Pancreas (tissue), 10 donors: ENCODE data around the gene SKP1. TPM values are rescaled to one million over a fixed set of nuclear protein-coding genes. Genes with fewer than 3 reads are reported as not detected.

ENCODE experiments used
- ATAC-seq, 4 donors: fragments of 200-7000 bp; cut with Tn5 transposase; one replicate each; pipeline versions ENCODE4 v1.8.0 to v1.9.1; 2020; ENCODE audit warnings: mild to moderate bottlenecking in 4 of 4, moderate library complexity in 4 of 4
- DNase-seq, 6 donors: peaks; one replicate each; pipeline ENCODE4 v3.0.0-alpha.2; 2020
- FAIRE-seq: peaks from 2 replicates; lab custom pipeline; 2012; peaks lifted over from hg19 to GRCh38; lab: Jason Lieb, UNC
- H3K27ac ChIP-seq, 4 donors: fragments of 200-600 bp; sonication (generic); 1 replicate in 3 of 4; 2 replicates in 1 of 4; pipeline versions ENCODE4 v1.5.0 to v1.8.0; 2020
- H3K27me3 ChIP-seq, 4 donors: fragments of 200-600 bp; one replicate each; pipeline ENCODE4 v1.8.0; 2021
- H3K36me3 ChIP-seq, 3 donors: fragments of 200-600 bp; sonication (generic) in 1 of 3; one replicate each; pipeline versions ENCODE4 v1.5.0 to v1.8.0; 2020 to 2021
- H3K4me1 ChIP-seq, 3 donors: fragments of 200-600 bp; one replicate each; pipeline ENCODE4 v1.8.0; 2021
- H3K4me3 ChIP-seq, 4 donors: fragments of 200-600 bp; sonication (generic) in 2 of 4; one replicate each; pipeline versions ENCODE4 v1.5.0 to v1.8.0; 2020 to 2021
- H3K9me3 ChIP-seq, 4 donors: fragments of 200-600 bp; one replicate each; pipeline ENCODE4 v1.8.0; 2021
- CTCF ChIP-seq, 4 donors: fragments of 200-600 bp; sonication (generic) in 3 of 4; IDR thresholded peaks; one replicate each; pipeline versions ENCODE4 v1.5.0 to v1.8.0; 2021; ENCODE audit warnings: antibody characterized with exemption in 4 of 4
- WGBS, 2 donors: extraction: QIAGEN DNeasy Blood & Tissue Kit; methylation state at CpG; one replicate each; pipeline ENCODE4 v1.1.7; 2013; 5-methylcytosine and 5-hydroxymethylcytosine counted together
- intact Hi-C, 3 donors: fragments of 100-400 bp; cut with DNase I; formaldehyde crosslinking; loops; one replicate each; pipeline versions ENCODE4 v1.11.1 to v1.14.2; 2022
- polyA plus RNA-seq, 2 donors: library from polyadenylated mRNA; stranded (reverse); fragments of 200-250 nt; gene quantifications; one replicate each; pipeline ENCODE4 v1.2.3, GENCODE V29; 2013
- total RNA-seq, 6 donors: library from RNA; stranded (reverse); fragmentation: NEBNext Ultra II Directional in 4 of 6; extraction: Animal tissue kit (Norgen Biotek cat#: 25700) in 4 of 6; gene quantifications; one replicate each; pipeline versions ENCODE4 v1.2.1 to v1.2.4, GENCODE V29; 2021 to 2023
- donor health status: healthy with polysubstance abuse.
- donor health status: DM: no; HTN: no; CAD: no; lungs with moderate emphysema.
- donor health status: DM: no; HTN: no; CAD: no.
- donor health status: control.
- donor health status: control.
- donor health status: Bipolar disorder and iron deficiency.
- donor health status: DM: yes; HTN: yes; CAD: no.
- donor health status: DM: no; HTN: no; CAD: no.
- donor health status: DM: no; HTN: no; CAD: no.
- donor health status: DM: yes; HTN: yes; CAD: no.

Gene SKP1
- total and polyA plus RNA-seq, 8 donors, result 67.5 to 252 (median 97.6) TPM

- ATAC-seq (no peak), DNase-seq (peak in 2 of 6 donors; percentile 24 to 32), FAIRE-seq (no peak)
- Histone ChIP-seq H3K27me3 (no peaks in the 10 kb centered on the region), H3K4me1 (peaks cover 0 to 9% (median 7%) of the 10 kb centered on the region in 3 donors), H3K9me3 (no peaks in the 10 kb centered on the region), H3K4me3 (no peak overlapping the region), H3K36me3 (peaks cover 0 to 11% (median 0%) of the 10 kb centered on the region in 3 donors), H3K27ac (no peak overlapping the region)
- TF ChIP-seq CTCF (IDR thresholded peaks at IDR 0.05), result no peak
- intact Hi-C loops, result loop anchor here in 1 of 3 donors (10.0 kb wide), 1 partner anchor 88 kb away; no protein-coding TSS in a partner anchor
- WGBS, 2 donors, result 80 to 88% methylated on average over 16 of the region's 16 CpGs
Observed at GRCh38 chr5:134132372-134133187, 44.2 kb downstream of the SKP1 start.

GRCh38 chr5:134131578-134132350 is 45.0 kb downstream of the SKP1 start:
- H3K4me3 ChIP-seq, result no peak overlapping the region
- no peak overlapping the region for H3K27ac ChIP-seq
- H3K36me3 ChIP-seq, result peaks cover 0 to 11% (median 0%) of the 10 kb centered on the region in 3 donors
- no peaks in the 10 kb centered on the region for H3K9me3 ChIP-seq
- DNase-seq (peak in 2 of 6 donors; percentile 50 to 54), FAIRE-seq (no peak), ATAC-seq (no peak)
- H3K27me3 ChIP-seq, result no peaks in the 10 kb centered on the region
- H3K4me1 ChIP-seq, result peaks cover 0 to 11% (median 7%) of the 10 kb centered on the region in 3 donors
- intact Hi-C loops, result loop anchor here in 1 of 3 donors (10.0 kb wide), 1 partner anchor 87 kb away; no protein-coding TSS in a partner anchor
- WGBS, 2 donors, result 92 to 93% methylated on average over 7 of the region's 7 CpGs
- TF ChIP-seq CTCF (IDR thresholded peaks at IDR 0.05), result no peak

DNA sequence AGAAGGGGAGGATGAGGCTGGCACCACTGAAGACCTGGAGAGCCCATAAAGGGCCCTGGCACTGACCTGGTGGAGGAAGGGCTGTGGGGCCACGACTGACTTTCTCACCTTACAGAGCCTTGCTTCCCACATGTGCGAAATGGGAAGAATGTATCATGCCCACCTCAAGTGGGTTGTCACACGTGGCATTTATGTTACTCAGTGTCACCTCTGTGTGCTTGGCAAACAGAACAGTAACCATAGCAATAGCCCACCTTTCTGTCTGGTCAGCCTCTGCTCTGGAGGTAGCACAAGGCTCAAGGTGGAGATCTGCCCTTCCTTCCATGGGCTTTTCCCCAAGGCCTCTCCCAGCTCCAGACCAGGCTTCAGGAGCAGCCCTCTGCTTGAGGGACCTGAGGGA is 45.6 kb downstream of the SKP1 start:
- FAIRE-seq, result no peak
- no peak for ATAC-seq
- Histone ChIP-seq H3K4me1 (peaks cover 0 to 13% (median 7%) of the 10 kb centered on the region in 3 donors), H3K36me3 (peaks cover 0 to 11% (median 0%) of the 10 kb centered on the region in 3 donors), H3K27ac (no peak overlapping the region), H3K9me3 (no peaks in the 10 kb centered on the region), H3K4me3 (no peak overlapping the region), H3K27me3 (no peaks in the 10 kb centered on the region)
- intact Hi-C loops, result loop anchor here in 1 of 3 donors (10.0 kb wide), 1 partner anchor 86 kb away; no protein-coding TSS in a partner anchor
- WGBS, 2 donors, result 77 to 91% methylated on average over 3 of the region's 3 CpGs
- DNase-seq, result peak in 1 of 6 donors; percentile 34
- TF ChIP-seq CTCF (IDR thresholded peaks at IDR 0.05), result no peak

DNA sequence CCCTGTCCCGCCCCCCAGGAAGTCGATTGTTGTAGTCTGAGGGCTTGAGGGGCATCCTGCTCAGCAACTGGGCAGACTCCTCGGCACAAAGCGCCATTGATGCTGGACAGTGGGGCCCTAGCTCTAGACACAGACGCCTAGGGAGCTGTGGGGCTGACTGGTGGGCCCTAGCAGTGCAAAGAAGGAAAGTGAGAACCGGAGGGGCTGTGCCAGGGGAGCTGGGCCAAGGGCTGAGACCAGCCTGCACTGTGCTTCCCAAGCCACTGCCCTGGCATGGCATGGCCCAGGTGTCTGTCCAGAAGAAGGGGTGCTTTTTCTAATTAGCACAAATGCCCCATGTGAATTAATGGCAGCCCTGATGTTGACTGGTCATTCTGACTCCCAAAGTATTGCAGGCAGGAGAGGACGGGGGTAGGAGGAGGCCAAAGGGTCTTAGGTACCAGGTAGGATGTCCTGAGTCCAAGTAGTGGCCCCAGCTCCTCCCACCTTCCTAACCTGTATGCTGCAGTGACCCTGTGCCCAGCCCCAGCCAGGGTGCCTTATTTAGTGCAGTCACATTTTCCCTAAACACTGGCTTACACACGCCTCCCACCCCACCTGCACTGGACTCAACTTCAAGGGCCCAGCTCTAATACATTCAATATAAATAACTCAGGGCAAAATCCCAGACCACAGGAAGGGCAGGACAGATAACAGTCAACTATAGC is 46.4 kb downstream of the SKP1 start:
- FAIRE-seq (no peak), ATAC-seq (no peak), DNase-seq (peak in 2 of 6 donors; percentile 23 to 28)
- Histone ChIP-seq H3K4me3 (no peak overlapping the region), H3K36me3 (peaks cover 0 to 11% (median 0%) of the 10 kb centered on the region in 3 donors), H3K27ac (no peak overlapping the region), H3K9me3 (no peaks in the 10 kb centered on the region), H3K27me3 (no peaks in the 10 kb centered on the region), H3K4me1 (peaks cover 3 to 20% (median 14%) of the 10 kb centered on the region in 3 donors)
- WGBS, 2 donors, result 88 to 89% methylated on average over 8 of the region's 8 CpGs
- intact Hi-C loops, result loop anchor here in 1 of 3 donors (10.0 kb wide), 1 partner anchor 86 kb away; no protein-coding TSS in a partner anchor
- TF ChIP-seq CTCF (IDR thresholded peaks at IDR 0.05), result no peak
